B cell (primary cell): ENCODE results near the gene OR13H1. TPM values are rescaled to one million over a fixed set of nuclear protein-coding genes. Genes with fewer than 3 reads are reported as not detected.
"Not testable (repeated sequence)": the region's sequence is repeated elsewhere in the genome, so short reads cannot be mapped to it uniquely, and the experiment has no call there.

Source experiments
- ATAC-seq: fragments of 200-7000 bp; cut with Tn5 transposase; one replicate; pipeline ENCODE4 v1.10.0; 2021; ENCODE audit warnings: low read depth, mild to moderate bottlenecking, moderate number of reproducible peaks, moderate library complexity
- CTCF ChIA-PET: fragments of 350-600 bp; sonication (Branson Sonifier 250); formaldehyde crosslinking; loops from one replicate; lab custom pipeline; 2021; ENCODE audit warnings: antibody characterized with exemption, inconsistent platforms; lab: Charles Lee
- POLR2A ChIA-PET: fragments of 350-600 bp; sonication (Branson Sonifier 250); formaldehyde crosslinking; loops from one replicate; lab custom pipeline; 2021; ENCODE audit warnings: antibody characterized with exemption; lab: Charles Lee
- DNase-seq: peaks from one replicate; pipeline ENCODE4 v3.0.0; 2013
- H2AFZ ChIP-seq: 2 replicates; pipeline ENCODE4 v1.6.1; 2012; ENCODE audit warnings: mild to moderate bottlenecking, low read depth, low read length; ENCODE audit not compliant: insufficient read depth, poor library complexity, severe bottlenecking
- H3K27ac ChIP-seq, 2 donors: 1 replicate in 1 of 2; 2 replicates in 1 of 2; pipeline ENCODE4 v1.5.1; 2012 to 2013; ENCODE audit warnings: low read length in 2 of 2, mild to moderate bottlenecking in 2 of 2, moderate library complexity in 1 of 2
- H3K27me3 ChIP-seq, 4 experiments: fragments of 200-600 bp in 1 of 4; sonication (generic) in 1 of 4; replicated peaks in 1 of 4; 1 replicate in 2 of 4; 2 replicates in 2 of 4; pipeline versions ENCODE4 v1.6.1 to v1.7.0; 2013 to 2016; ENCODE audit warnings: low read length in 3 of 4, mild to moderate bottlenecking in 2 of 4, mixed read lengths in 1 of 4, moderate library complexity in 1 of 4; ENCODE audit not compliant: insufficient read depth in 4 of 4, control insufficient read depth in 3 of 4; ENCODE audit errors: control extremely low read depth in 1 of 4
- H3K36me3 ChIP-seq, 2 experiments: replicated peaks in 1 of 2; 1 replicate in 1 of 2; 2 replicates in 1 of 2; pipeline versions ENCODE4 v1.6.1 to v1.7.1; 2013; ENCODE audit warnings: low read length in 1 of 2; ENCODE audit not compliant: insufficient read depth in 2 of 2, control insufficient read depth in 1 of 2; ENCODE audit errors: control extremely low read depth in 1 of 2, extremely low read depth in 1 of 2
- H3K4me1 ChIP-seq, 2 donors: fragments of 200-600 bp in 1 of 2; sonication (generic) in 1 of 2; 1 replicate in 1 of 2; 2 replicates in 1 of 2; pipeline versions ENCODE4 v1.5.1 to v1.6.1; 2013 to 2017; ENCODE audit warnings: low read length in 2 of 2; ENCODE audit not compliant: control insufficient read depth in 2 of 2, insufficient read depth in 2 of 2
- H3K4me2 ChIP-seq: replicated peaks from 2 replicates; pipeline ENCODE3; 2012; ENCODE audit warnings: mild to moderate bottlenecking, low read depth, low read length; ENCODE audit not compliant: poor library complexity, severe bottlenecking
- H3K4me3 ChIP-seq, 5 experiments: fragments of 200-600 bp in 1 of 5; sonication (generic) in 1 of 5; 1 replicate in 3 of 5; 2 replicates in 2 of 5; pipeline versions ENCODE4 v1.5.1 to v1.7.0; 2011 to 2016; ENCODE audit warnings: low read length in 4 of 5, mild to moderate bottlenecking in 4 of 5, low read depth in 2 of 5, control low read depth in 1 of 5, moderate library complexity in 1 of 5; ENCODE audit not compliant: insufficient read depth in 1 of 5; ENCODE audit errors: control extremely low read depth in 1 of 5, extremely low read depth in 1 of 5
- H3K79me2 ChIP-seq: fragments of 200-600 bp; sonication (generic); one replicate; pipeline ENCODE4 v1.6.0; 2016; ENCODE audit warnings: low read length; ENCODE audit not compliant: control insufficient read depth, insufficient read depth
- H3K9ac ChIP-seq: fragments of 200-600 bp; sonication (generic); 2 replicates; pipeline ENCODE4 v1.6.1; 2017; ENCODE audit warnings: mild to moderate bottlenecking, low read length, moderate library complexity
- H3K9me3 ChIP-seq, 3 donors: one replicate each; pipeline versions ENCODE4 v1.6.1 to v1.7.1; 2013; ENCODE audit warnings: low read length in 2 of 3; ENCODE audit not compliant: control insufficient read depth in 2 of 3, insufficient read depth in 1 of 3; ENCODE audit errors: control extremely low read depth in 1 of 3
- H4K20me1 ChIP-seq: 2 replicates; pipeline ENCODE4 v1.6.0; 2012; ENCODE audit warnings: mild to moderate bottlenecking, low read length; ENCODE audit not compliant: insufficient read depth, control insufficient read depth, poor library complexity, severe bottlenecking
- H3K27ac Mint-ChIP-seq: one replicate; pipeline ENCODE4 v1.8.0; 2021; ENCODE audit warnings: mixed read lengths
- H3K27me3 Mint-ChIP-seq: one replicate; pipeline ENCODE4 v1.8.0; 2021; ENCODE audit warnings: mixed read lengths
- H3K4me1 Mint-ChIP-seq: one replicate; pipeline ENCODE4 v1.8.0; 2021; ENCODE audit warnings: mixed read lengths
- H3K4me3 Mint-ChIP-seq: one replicate; pipeline ENCODE4 v1.8.0; 2021; ENCODE audit warnings: mixed read lengths
- H3K9me3 Mint-ChIP-seq: one replicate; pipeline ENCODE4 v1.8.0; 2022; ENCODE audit warnings: mixed read lengths; ENCODE audit not compliant: insufficient read depth
- CTCF ChIP-seq: fragments of 200-600 bp; IDR thresholded peaks from one replicate; pipeline ENCODE4 v1.8.0; 2022; ENCODE audit warnings: antibody characterized with exemption, mild to moderate bottlenecking
- EZH2 ChIP-seq: IDR thresholded peaks from 2 replicates; pipeline ENCODE4 v1.6.1; 2012; ENCODE audit warnings: borderline replicate concordance, low read depth, mild to moderate bottlenecking, moderate library complexity, low read length; ENCODE audit not compliant: insufficient read depth, poor library complexity, severe bottlenecking
- WGBS: methylation state at CpG from one replicate; pipeline ENCODE4 v1.1.5; 2013; ENCODE audit warnings: missing lambda C conversion rate; ENCODE audit not compliant: insufficient coverage; 5-methylcytosine and 5-hydroxymethylcytosine counted together
- intact Hi-C: fragments of 100-400 bp; cut with micrococcal nuclease; formaldehyde crosslinking; loops from one replicate; pipeline ENCODE4 v1.10.0; 2022
- polyA plus RNA-seq: library from polyadenylated mRNA; depleted of rRNA; stranded (reverse); fragments of >200 nt; gene quantifications from 2 replicates; pipeline ENCODE4 v1.2.3, GENCODE V29; 2012
- total RNA-seq, 2 donors: library from RNA; stranded (reverse); fragments of 120-200 nt in 1 of 2; gene quantifications; 1 replicate in 1 of 2; 2 replicates in 1 of 2; pipeline versions ENCODE4 v1.2.3 to v1.2.4, GENCODE V29; 2013 to 2022

OR13H1 gene
- total and polyA plus RNA-seq, 2 donors (not counting 1 experiment from before 2014, with no cell fraction given), result not detected

- H3K9me3 Mint-ChIP-seq, result no peaks in the 10 kb centered on the region
- Histone ChIP-seq H3K9ac (no peak overlapping the region), H3K4me3 (no peak overlapping the region), H2AFZ (no peak overlapping the region), H3K27me3 (peaks cover 0 to 5% (median 0%) of the 10 kb centered on the region in 4 experiments), H3K9me3 (no peaks in the 10 kb centered on the region), H4K20me1 (no peaks in the 10 kb centered on the region), H3K4me1 (no peaks in the 10 kb centered on the region), H3K27ac (no peak overlapping the region), H3K79me2 (no peaks in the 10 kb centered on the region), H3K36me3 (no peaks in the 10 kb centered on the region), H3K4me2 (no peak overlapping the region)
- no peak for DNase-seq
- no peak for ATAC-seq
- no peak overlapping the region for H3K4me3 Mint-ChIP-seq
- H3K27ac Mint-ChIP-seq, result no peak overlapping the region
- WGBS, result no CpG with 5 or more reads among the region's 11 CpGs
- intact Hi-C loops, result no loop called here
- H3K27me3 Mint-ChIP-seq, result peaks cover 3% of the 10 kb centered on the region
- POLR2A ChIA-PET, result no interaction called here
- CTCF ChIA-PET, result no interaction called here
- H3K4me1 Mint-ChIP-seq, result no peaks in the 10 kb centered on the region
- no peak for TF ChIP-seq CTCF
- no peak for TF ChIP-seq EZH2
Measured at GRCh38 chrX:131577999-131578734, 34.3 kb downstream of the OR13H1 start.

- WGBS, result 83% methylated on average over 4 of the region's 34 CpGs
- H3K4me3 ChIP-seq, POLR2A ChIA-PET, H3K9me3 Mint-ChIP-seq, H3K27me3 ChIP-seq, H4K20me1 ChIP-seq, H3K4me1 Mint-ChIP-seq, H3K9me3 ChIP-seq, H3K4me3 Mint-ChIP-seq, CTCF ChIA-PET, H2AFZ ChIP-seq, H3K4me2 ChIP-seq, H3K36me3 ChIP-seq, H3K27ac Mint-ChIP-seq, ATAC-seq, H3K27ac ChIP-seq, H3K27me3 Mint-ChIP-seq, H3K79me2 ChIP-seq, H3K9ac ChIP-seq, DNase-seq, intact Hi-C loops, H3K4me1 ChIP-seq: not testable (repeated sequence)
Measured at GRCh38 chrX:131578735-131579367, 35.0 kb downstream of the OR13H1 start.
